Thyroid gland (tissue), 4 donors: ENCODE data around the gene ACP4.
"Not testable (repeated sequence)": the region's sequence is repeated elsewhere in the genome, so short reads cannot be mapped to it uniquely, and the experiment has no call there.

Source experiments
- CTCF ChIP-seq, 6 experiments: fragments of 200-600 bp in 3 of 6; fragments of 450-650 bp in 3 of 6; sonication (generic) in 3 of 6; IDR thresholded peaks; one replicate each; pipeline ENCODE4 v1.5.1; 2016 to 2019; ENCODE audit warnings: antibody characterized with exemption in 6 of 6, mild to moderate bottlenecking in 2 of 6, inconsistent platforms in 1 of 6, moderate library complexity in 1 of 6
- POLR2A ChIP-seq, 2 donors: fragments of 450-650 bp; IDR thresholded peaks; one replicate each; pipeline ENCODE4 v1.6.1; 2017; ENCODE audit warnings: antibody characterized with exemption in 2 of 2, mild to moderate bottlenecking in 2 of 2, moderate library complexity in 1 of 2

- not testable (repeated sequence) for TF ChIP-seq CTCF, POLR2A (IDR thresholded peaks at IDR 0.05)
Measured at GRCh38 chr19:50756244-50756643, 34.0 kb upstream of the ACP4 start.
